IMR-90 (cell line): ENCODE measurements around the gene C11orf54. TPM values are rescaled to one million over a fixed set of nuclear protein-coding genes. Genes with fewer than 3 reads are reported as not detected.

Experiments used
- ATAC-seq: fragments of 200-7000 bp; cut with Tn5 transposase; 2 replicates; pipeline ENCODE4 v1.9.1; 2020; ENCODE audit warnings: low read depth, mild to moderate bottlenecking, moderate library complexity
- BruUV-seq: library from RNA; stranded (reverse); fragments of 400-500 nt; replicated peaks from 2 replicates; lab custom pipeline; 2021; lab: Mats Ljungman, UMichigan
- CTCF ChIA-PET: fragments of 300-600 bp; formaldehyde crosslinking; extraction: SDS; loops from one replicate; lab custom pipeline; 2021; ENCODE audit warnings: antibody characterized with exemption; lab: Yijun Ruan, JAX
- POLR2A ChIA-PET: fragments of 300-600 bp; sonication (Branson Sonifier 250); formaldehyde crosslinking; loops from one replicate; lab custom pipeline; 2022; ENCODE audit warnings: antibody characterized with exemption; ENCODE audit not compliant: unreplicated experiment; lab: Charles Lee
- DNase-seq: peaks from one replicate; pipeline ENCODE4 v3.0.0; 2013
- H2AFZ ChIP-seq: replicated peaks from 2 replicates; pipeline ENCODE3; 2013; ENCODE audit warnings: low read length, mild to moderate bottlenecking; ENCODE audit not compliant: poor library complexity
- H2AK5ac ChIP-seq: 2 replicates; pipeline ENCODE4 v1.6.1; 2013; ENCODE audit warnings: low read depth, low read length, inconsistent platforms
- H2AK9ac ChIP-seq: replicated peaks from 2 replicates; pipeline ENCODE3; 2013; ENCODE audit warnings: mild to moderate bottlenecking, low read depth, low read length, moderate library complexity; ENCODE audit not compliant: poor library complexity
- H2BK120ac ChIP-seq: 2 replicates; pipeline ENCODE4 v1.6.1; 2013; ENCODE audit warnings: low read depth, low read length, inconsistent platforms
- H2BK15ac ChIP-seq: 3 replicates; pipeline ENCODE4 v1.6.1; 2013; ENCODE audit warnings: low read depth, low read length, inconsistent platforms
- H2BK20ac ChIP-seq: 2 replicates; pipeline ENCODE4 v1.6.1; 2013; ENCODE audit warnings: low read depth, mild to moderate bottlenecking, inconsistent platforms, low read length, moderate library complexity
- H2BK5ac ChIP-seq: 2 replicates; pipeline ENCODE4 v1.6.1; 2013; ENCODE audit warnings: mild to moderate bottlenecking, low read depth, low read length, inconsistent platforms; ENCODE audit not compliant: poor library complexity, severe bottlenecking
- H3K14ac ChIP-seq: replicated peaks from 2 replicates; pipeline ENCODE4 v1.6.1; 2013; ENCODE audit warnings: low read depth, low read length, inconsistent platforms
- H3K18ac ChIP-seq: 2 replicates; pipeline ENCODE4 v1.6.1; 2013; ENCODE audit warnings: low read depth, low read length, control low read depth
- H3K23ac ChIP-seq: 2 replicates; pipeline ENCODE4 v1.6.1; 2013; ENCODE audit warnings: low read depth, low read length, inconsistent platforms
- H3K27ac ChIP-seq: 2 replicates; pipeline ENCODE4 v1.5.1; 2013; ENCODE audit warnings: mild to moderate bottlenecking, control low read depth, low read length; ENCODE audit not compliant: insufficient read depth
- H3K27me3 ChIP-seq: 2 replicates; pipeline ENCODE4 v1.6.1; 2013; ENCODE audit warnings: low read length; ENCODE audit not compliant: control insufficient read depth, insufficient read depth
- H3K36me3 ChIP-seq: 2 replicates; pipeline ENCODE4 v1.6.1; 2013; ENCODE audit warnings: low read length, mixed read lengths; ENCODE audit not compliant: control insufficient read depth, insufficient read depth
- H3K4ac ChIP-seq: 2 replicates; pipeline ENCODE4 v1.6.1; 2013; ENCODE audit warnings: low read depth, low read length, inconsistent platforms
- H3K4me1 ChIP-seq: 2 replicates; pipeline ENCODE4 v1.6.1; 2013; ENCODE audit warnings: low read length, mixed read lengths; ENCODE audit not compliant: control insufficient read depth, insufficient read depth
- H3K4me2 ChIP-seq: 2 replicates; pipeline ENCODE4 v1.6.1; 2013; ENCODE audit warnings: low read depth, mild to moderate bottlenecking, control low read depth, low read length, moderate library complexity
- H3K4me3 ChIP-seq: 2 replicates; pipeline ENCODE4 v1.5.1; 2013; ENCODE audit warnings: low read depth, mild to moderate bottlenecking, control low read depth, low read length, moderate library complexity; ENCODE audit not compliant: insufficient read depth
- H3K56ac ChIP-seq: 2 replicates; pipeline ENCODE4 v1.6.1; 2013; ENCODE audit warnings: low read length, inconsistent platforms; ENCODE audit not compliant: insufficient read depth; ENCODE audit errors: extremely low read depth
- H3K79me1 ChIP-seq, 2 experiments: 2 replicates each; pipeline ENCODE4 v1.6.1; 2013; ENCODE audit warnings: low read length in 2 of 2, inconsistent platforms in 1 of 2, low read depth in 1 of 2
- H3K9ac ChIP-seq: 2 replicates; pipeline ENCODE4 v1.6.1; 2013; ENCODE audit warnings: low read depth, low read length, control low read depth
- H3K9me1 ChIP-seq: 2 replicates; pipeline ENCODE4 v1.6.1; 2013; ENCODE audit warnings: low read length, inconsistent platforms; ENCODE audit not compliant: insufficient read depth
- H3K9me3 ChIP-seq: 2 replicates; pipeline ENCODE4 v1.6.1; 2013; ENCODE audit warnings: low read length; ENCODE audit not compliant: control insufficient read depth, insufficient read depth
- H4K20me1 ChIP-seq: 2 replicates; pipeline ENCODE4 v1.6.1; 2013; ENCODE audit warnings: low read length, inconsistent platforms; ENCODE audit not compliant: insufficient read depth
- H4K5ac ChIP-seq: 2 replicates; pipeline ENCODE4 v1.6.1; 2013; ENCODE audit warnings: mild to moderate bottlenecking, low read depth, low read length, control low read depth
- H4K8ac ChIP-seq, 2 experiments: 2 replicates each; pipeline ENCODE4 v1.6.1; 2013; ENCODE audit warnings: low read depth in 2 of 2, low read length in 2 of 2, control low read depth in 1 of 2, inconsistent platforms in 1 of 2
- H4K91ac ChIP-seq: 2 replicates; pipeline ENCODE4 v1.6.1; 2013; ENCODE audit warnings: low read depth, low read length, inconsistent platforms; ENCODE audit not compliant: insufficient read depth
- MAFK ChIP-seq: IDR thresholded peaks from 2 replicates; pipeline ENCODE4 v1.6.1; 2012; ENCODE audit warnings: low read depth, low read length, improper control_type of control experiment
- MAZ ChIP-seq: IDR thresholded peaks from 2 replicates; pipeline ENCODE4 v1.6.1; 2012; ENCODE audit warnings: low read depth, mild to moderate bottlenecking, low read length, improper control_type of control experiment, moderate library complexity, borderline replicate concordance
- MXI1 ChIP-seq: IDR thresholded peaks from 2 replicates; pipeline ENCODE4 v1.6.1; 2012; ENCODE audit warnings: low read depth, mild to moderate bottlenecking, low read length, moderate library complexity, borderline replicate concordance
- NFE2L2 ChIP-seq: fragments of 150-350 bp; IDR thresholded peaks from 2 replicates; pipeline ENCODE4 v1.6.1; 2016; ENCODE audit warnings: low read depth, mild to moderate bottlenecking, low read length
- POLR2A ChIP-seq: IDR thresholded peaks from 2 replicates; pipeline ENCODE4 v1.6.1; 2012; ENCODE audit warnings: mild to moderate bottlenecking, low read depth, low read length
- RAD21 ChIP-seq: IDR thresholded peaks from 2 replicates; pipeline ENCODE4 v1.6.1; 2012; ENCODE audit warnings: low read length, improper control_type of control experiment
- RCOR1 ChIP-seq: IDR thresholded peaks from 2 replicates; pipeline ENCODE4 v1.6.1; 2012; ENCODE audit warnings: mild to moderate bottlenecking, low read length, improper control_type of control experiment; ENCODE audit not compliant: insufficient replicate concordance
- RFX5 ChIP-seq: IDR thresholded peaks from 2 replicates; pipeline ENCODE4 v1.8.0; 2012; ENCODE audit warnings: low read depth, mild to moderate bottlenecking, low read length, moderate library complexity
- SMC3 ChIP-seq: fragments of 150-350 bp; IDR thresholded peaks from 2 replicates; pipeline ENCODE4 v1.6.1; 2016; ENCODE audit warnings: low read depth, mild to moderate bottlenecking, antibody characterized with exemption, low read length, moderate library complexity
- WGBS, 2 experiments: methylation state at CpG; one replicate each; pipeline versions ENCODE4 v1.1.5 to v1.1.7; 2013; ENCODE audit warnings: missing lambda C conversion rate in 2 of 2; ENCODE audit not compliant: insufficient read length in 1 of 2; ENCODE audit errors: extremely low coverage in 2 of 2; 5-methylcytosine and 5-hydroxymethylcytosine counted together
- dilution Hi-C: fragments of 300-500 bp; cut with HindIII; formaldehyde crosslinking; loops from one replicate; pipeline ENCODE4 v1.14.3; 2018; ENCODE audit warnings: low sequenced_read_pairs; ENCODE audit not compliant: unreplicated experiment
- in situ Hi-C: fragments of 300-500 bp; cut with MboI; formaldehyde crosslinking; loops from 3 replicates; pipeline ENCODE4 v1.14.3; 2019; ENCODE audit warnings: low sequenced_read_pairs, inconsistent platforms, mixed read lengths
- intact Hi-C: fragments of 100-400 bp; cut with micrococcal nuclease; formaldehyde crosslinking; loops from 2 replicates; pipeline ENCODE4 v1.10.0; 2022
- polyA plus RNA-seq, 3 experiments: library from polyadenylated mRNA; depleted of rRNA; stranded (reverse); fragments of >200 nt; gene quantifications; 2 replicates each; pipeline ENCODE4 v1.2.3, GENCODE V29; 2012; ENCODE audit warnings: low replicate concordance in 1 of 3
- total RNA-seq: library from RNA; depleted of rRNA; stranded (reverse); fragments of >200 nt; gene quantifications from 2 replicates; pipeline ENCODE4 v1.2.3, GENCODE V29; 2012
- TF ChIP-seq, protein P1 (sequence below): conservative IDR thresholded peaks from 2 replicates; pipeline ENCODE4 v1.5.1; 2012; ENCODE audit warnings: mild to moderate bottlenecking, low read depth, low read length, improper control_type of control experiment
- TF ChIP-seq, protein P2 (sequence below): fragments of 150-350 bp; IDR thresholded peaks from 2 replicates; pipeline ENCODE4 v1.6.1; 2017; ENCODE audit warnings: mild to moderate bottlenecking, antibody characterized with exemption, low read length, low read depth

Gene C11orf54
- total and polyA plus RNA-seq, 2 of the 4 experiments (the other 2 are of a cell fraction), result 13.7 to 16.0 TPM

DNA sequence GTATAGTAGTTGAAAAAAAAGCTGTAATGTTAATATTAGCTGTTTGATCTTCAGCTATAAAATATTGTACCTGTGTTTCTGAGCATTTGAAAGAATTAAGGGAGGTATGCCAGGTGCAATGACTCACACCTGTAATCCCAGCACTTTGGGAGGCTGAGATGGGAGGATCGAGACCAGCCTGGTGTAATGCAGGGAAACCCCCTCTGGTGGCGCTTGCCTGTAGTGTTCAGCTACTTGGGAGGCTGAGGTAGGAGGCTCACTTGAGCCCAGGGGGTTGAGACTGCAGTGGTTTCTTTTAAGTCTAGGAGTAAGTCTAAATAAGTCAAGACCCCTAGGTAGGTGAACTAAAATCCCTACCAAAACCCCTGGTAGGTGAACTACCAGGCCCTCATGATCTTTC, 37.2 kb upstream of the C11orf54 start:
- intact Hi-C loops (no loop called here), dilution Hi-C loops (no loop called here), in situ Hi-C loops (no loop called here)
- Histone ChIP-seq H4K91ac (no peak overlapping the region), H3K9me1 (no peaks in the 10 kb centered on the region), H3K9ac (no peak overlapping the region), H3K4me3 (no peak overlapping the region), H4K5ac (no peak overlapping the region), H3K18ac (no peak overlapping the region), H3K27me3 (no peaks in the 10 kb centered on the region), H2BK20ac (no peak overlapping the region), H3K36me3 (peaks cover 16% of the 10 kb centered on the region), H4K8ac (no peak overlapping the region), H2BK15ac (no peak overlapping the region), H3K4ac (no peak overlapping the region), H2AK5ac (no peak overlapping the region), H4K20me1 (no peaks in the 10 kb centered on the region), H3K79me1 (peaks cover 4 to 6% of the 10 kb centered on the region in 2 experiments; a peak in 3 of 4 replicates), H3K4me1 (no peaks in the 10 kb centered on the region), H3K4me2 (no peak overlapping the region), H3K23ac (no peak overlapping the region), H3K27ac (no peak overlapping the region), H3K14ac (no peak overlapping the region), H2BK120ac (no peak overlapping the region), H3K9me3 (peaks cover 2% of the 10 kb centered on the region), H2BK5ac (no peak overlapping the region), H2AK9ac (no peak overlapping the region), H3K56ac (no peak overlapping the region), H2AFZ (no peak overlapping the region)
- DNase-seq (no peak), ATAC-seq (no peak)
- WGBS, 2 experiments, result no CpG with 5 or more reads among the region's 2 CpGs
- POLR2A ChIA-PET, result no interaction called here
- CTCF ChIA-PET, result interaction anchor here (0.6 kb wide), 1 partner anchor 223 kb away, joined by 4 read pairs; no protein-coding TSS in a partner anchor
- BruUV-seq, result no TSS peak
- TF ChIP-seq, protein P1, sequence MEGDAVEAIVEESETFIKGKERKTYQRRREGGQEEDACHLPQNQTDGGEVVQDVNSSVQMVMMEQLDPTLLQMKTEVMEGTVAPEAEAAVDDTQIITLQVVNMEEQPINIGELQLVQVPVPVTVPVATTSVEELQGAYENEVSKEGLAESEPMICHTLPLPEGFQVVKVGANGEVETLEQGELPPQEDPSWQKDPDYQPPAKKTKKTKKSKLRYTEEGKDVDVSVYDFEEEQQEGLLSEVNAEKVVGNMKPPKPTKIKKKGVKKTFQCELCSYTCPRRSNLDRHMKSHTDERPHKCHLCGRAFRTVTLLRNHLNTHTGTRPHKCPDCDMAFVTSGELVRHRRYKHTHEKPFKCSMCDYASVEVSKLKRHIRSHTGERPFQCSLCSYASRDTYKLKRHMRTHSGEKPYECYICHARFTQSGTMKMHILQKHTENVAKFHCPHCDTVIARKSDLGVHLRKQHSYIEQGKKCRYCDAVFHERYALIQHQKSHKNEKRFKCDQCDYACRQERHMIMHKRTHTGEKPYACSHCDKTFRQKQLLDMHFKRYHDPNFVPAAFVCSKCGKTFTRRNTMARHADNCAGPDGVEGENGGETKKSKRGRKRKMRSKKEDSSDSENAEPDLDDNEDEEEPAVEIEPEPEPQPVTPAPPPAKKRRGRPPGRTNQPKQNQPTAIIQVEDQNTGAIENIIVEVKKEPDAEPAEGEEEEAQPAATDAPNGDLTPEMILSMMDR, result no peak
- no peak for TF ChIP-seq SMC3
- TF ChIP-seq RAD21, result no peak
- TF ChIP-seq, protein P2, sequence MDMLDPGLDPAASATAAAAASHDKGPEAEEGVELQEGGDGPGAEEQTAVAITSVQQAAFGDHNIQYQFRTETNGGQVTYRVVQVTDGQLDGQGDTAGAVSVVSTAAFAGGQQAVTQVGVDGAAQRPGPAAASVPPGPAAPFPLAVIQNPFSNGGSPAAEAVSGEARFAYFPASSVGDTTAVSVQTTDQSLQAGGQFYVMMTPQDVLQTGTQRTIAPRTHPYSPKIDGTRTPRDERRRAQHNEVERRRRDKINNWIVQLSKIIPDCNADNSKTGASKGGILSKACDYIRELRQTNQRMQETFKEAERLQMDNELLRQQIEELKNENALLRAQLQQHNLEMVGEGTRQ, result no peak
- no peak for TF ChIP-seq MAFK
- no peak for TF ChIP-seq NFE2L2
- no peak for TF ChIP-seq RFX5
- no peak for TF ChIP-seq MXI1
- TF ChIP-seq RCOR1, result no peak
- no peak for TF ChIP-seq MAZ
- TF ChIP-seq POLR2A, result no peak
